ENCODE data around the gene KLLN. TPM values are rescaled to one million over a fixed set of nuclear protein-coding genes. Genes with fewer than 3 reads are reported as not detected.

KLLN gene
- total RNA-seq, 1 experiment from 2014 or later = 1.4 TPM

- Histone ChIP-seq H3K4me2 (ENCODE audit: low read length) (no peak overlapping the region), H3K36me3 (ENCODE audit: control insufficient read depth in 1 of 2, insufficient read depth in 2 of 2, low read length in 2 of 2) (no peaks in the 10 kb centered on the region), H4K20me1 (ENCODE audit: insufficient read depth) (no peaks in the 10 kb centered on the region), H2AFZ (ENCODE audit: low read depth, low read length, poor library complexity, severe bottlenecking) (no peak overlapping the region), H3K27ac (ENCODE audit: low read depth, low read length) (no peak overlapping the region), H3K9ac (ENCODE audit: low read length) (no peak overlapping the region), H3K9me2 (ENCODE audit: insufficient read depth) (no peaks in the 10 kb centered on the region), H3K9me3 (ENCODE audit: control insufficient read depth in 1 of 2, insufficient read depth in 1 of 2, low read depth in 1 of 2, low read length in 2 of 2) (no peaks in the 10 kb centered on the region), H3K4me1 (ENCODE audit: control insufficient read depth in 1 of 2, insufficient read depth in 2 of 2, low read length in 2 of 2) (no peaks in the 10 kb centered on the region), H3K79me2 (ENCODE audit: insufficient read depth, low read length) (peaks cover 95% of the 10 kb centered on the region), H3K4me3 (replicated peaks in 1 of 2; ENCODE audit: low read depth in 1 of 2, low read length in 2 of 2) (no peak overlapping the region), H3K27me3 (ENCODE audit: insufficient read depth, low read length) (no peaks in the 10 kb centered on the region)
- ATAC-seq (no peak), DNase-seq (ENCODE audit: low read depth, low spot score) (no peak)
- no TSS peak for BruUV-seq (replicated peaks)
- CTCF ChIA-PET = no interaction called here
- POLR2A ChIA-PET = no interaction called here
- TF ChIP-seq ZBTB33 (IDR thresholded peaks at IDR 0.05; ENCODE audit: extremely low read depth, insufficient replicate concordance, low read length) (no peak), REST (IDR thresholded peaks at IDR 0.05; ENCODE audit: low read depth) (no peak), EGR1 (IDR thresholded peaks at IDR 0.05; ENCODE audit: low read depth) (no peak), FOSL1 (IDR thresholded peaks at IDR 0.05; ENCODE audit: low read depth) (no peak), EZH2 (IDR thresholded peaks at IDR 0.05) (no peak), CEBPB (IDR thresholded peaks at IDR 0.05; ENCODE audit: low read depth) (no peak), JUND (IDR thresholded peaks at IDR 0.05) (no peak), TCF7L2 (IDR thresholded peaks at IDR 0.05; ENCODE audit: borderline replicate concordance, extremely low read depth, insufficient read depth, insufficient read length) (no peak), POLR2AphosphoS5 (IDR thresholded peaks at IDR 0.05; ENCODE audit: low read depth, low read length) (no peak), SIN3A (IDR thresholded peaks at IDR 0.05; ENCODE audit: low read depth) (no peak), SRF (IDR thresholded peaks at IDR 0.05; ENCODE audit: low read depth) (no peak), ZNF274 (IDR thresholded peaks at IDR 0.05; ENCODE audit: low read depth, low read length) (no peak), EZH2phosphoT487 (IDR thresholded peaks at IDR 0.05; ENCODE audit: borderline replicate concordance) (no peak), CBX3 (IDR thresholded peaks at IDR 0.05; ENCODE audit: low read depth) (no peak), SP1 (IDR thresholded peaks at IDR 0.05; ENCODE audit: low read depth) (no peak), ZFX (IDR thresholded peaks at IDR 0.05) (no peak), ELF1 (IDR thresholded peaks at IDR 0.05; ENCODE audit: borderline replicate concordance, low read depth) (no peak), YY1 (IDR thresholded peaks at IDR 0.05; ENCODE audit: extremely low read depth, insufficient replicate concordance, low read depth, low read length) (no peak)
- RAD21 ChIA-PET (ENCODE audit: low non-redundant PET in 1 of 2, low total read pairs in 2 of 2, uncharacterized antibody in 2 of 2, unreplicated experiment in 2 of 2) = no interaction called here
- intact Hi-C loops (cut with micrococcal nuclease) = no loop called here
Measured at GRCh38 chr10:87873656-87874055, 10.3 kb upstream of the KLLN start.

Data from HCT116 (cell line).